Amniotic epithelial cell (primary cell): Measurements from ENCODE around the gene EIF1B.
A peak's percentile ranks its signal among the peaks of the same experiment; 100 is the strongest.

ENCODE experiments used
- DNase-seq: peaks from one replicate; pipeline ENCODE4 v3.0.0-alpha.2; 2010; ENCODE audit warnings: low read depth

Gene EIF1B

DNA sequence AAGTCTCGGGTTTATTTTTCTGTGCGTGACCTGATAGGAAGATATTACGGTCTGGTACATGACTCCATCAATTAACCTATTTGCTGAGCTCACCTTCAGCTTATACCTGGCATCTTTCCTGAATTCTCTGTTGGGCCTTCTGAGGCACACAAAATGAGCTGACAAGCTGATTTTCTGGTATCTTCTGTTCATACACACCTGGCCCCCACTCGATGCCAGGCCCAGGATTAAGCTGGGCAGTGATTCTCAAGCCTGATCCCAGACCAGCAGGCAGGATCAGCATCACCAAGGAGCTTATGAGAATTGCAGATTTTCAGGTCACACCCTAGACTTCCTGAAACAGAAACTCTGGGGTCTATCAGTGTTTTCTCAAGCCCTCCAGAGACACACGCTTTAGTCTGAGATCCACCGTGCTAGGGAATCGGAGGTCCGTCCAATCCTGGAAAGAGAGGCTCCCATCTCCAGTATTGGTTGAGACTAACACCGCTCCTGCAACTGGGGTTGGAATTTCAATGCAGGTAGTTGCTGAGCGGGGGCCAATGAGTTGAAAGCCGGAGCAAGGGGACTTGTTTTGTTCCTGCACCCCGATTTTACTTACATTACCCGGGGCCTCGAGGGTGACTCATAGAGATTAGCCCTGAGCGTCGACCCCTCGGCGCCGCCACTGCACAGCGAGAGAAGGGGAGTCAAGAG, 636 bp upstream of the EIF1B start:
- DNase-seq = no peak

- DNase-seq = peak; percentile 32
Measured at GRCh38 chr3:40309925-40310695, 603 bp downstream of the EIF1B start.

DNA sequence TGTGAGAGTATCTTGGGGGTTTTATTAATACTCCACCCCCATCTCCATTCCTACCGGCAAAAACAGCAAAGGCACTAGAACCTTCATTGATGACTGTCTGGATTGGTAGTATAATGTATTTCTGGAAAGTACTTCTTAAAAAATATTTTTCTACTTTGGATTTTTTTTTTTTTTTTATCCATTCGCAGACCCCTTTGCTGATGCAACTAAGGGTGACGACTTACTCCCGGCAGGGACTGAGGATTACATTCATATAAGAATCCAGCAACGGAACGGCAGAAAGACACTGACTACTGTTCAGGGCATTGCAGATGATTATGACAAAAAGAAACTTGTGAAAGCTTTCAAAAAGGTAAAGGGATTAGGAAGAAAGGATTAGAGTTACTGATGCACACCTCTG, 1.2 kb downstream of the EIF1B start:
- DNase-seq = peak; percentile 38

DNA sequence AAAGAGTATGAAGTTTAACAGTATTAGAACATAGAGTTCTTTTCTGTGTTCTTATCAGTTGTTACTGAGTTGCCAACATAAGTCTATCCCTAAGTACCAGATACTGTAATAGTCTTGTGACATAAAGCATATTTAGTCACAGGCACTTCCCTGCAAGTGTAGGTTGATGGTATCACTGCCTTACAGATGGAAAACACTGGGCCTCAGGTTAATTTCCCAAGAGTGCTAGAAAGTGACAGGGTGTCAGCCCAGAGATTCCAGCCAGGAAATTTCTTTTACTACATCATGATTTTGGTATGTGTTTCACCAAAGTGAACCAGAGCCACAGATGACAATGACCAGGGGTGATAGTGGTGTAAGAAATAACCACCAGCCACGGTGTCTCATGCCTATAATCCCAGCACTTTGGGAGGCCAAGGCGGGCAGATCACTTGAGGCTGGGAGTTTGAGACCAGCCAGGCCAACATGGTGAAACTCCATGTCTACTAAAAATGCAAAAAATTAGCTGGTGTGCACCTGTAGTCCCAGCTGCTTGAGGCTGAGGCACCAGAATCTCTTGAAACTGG, 3.2 kb downstream of the EIF1B start:
- peak; percentile 77 for DNase-seq

DNA sequence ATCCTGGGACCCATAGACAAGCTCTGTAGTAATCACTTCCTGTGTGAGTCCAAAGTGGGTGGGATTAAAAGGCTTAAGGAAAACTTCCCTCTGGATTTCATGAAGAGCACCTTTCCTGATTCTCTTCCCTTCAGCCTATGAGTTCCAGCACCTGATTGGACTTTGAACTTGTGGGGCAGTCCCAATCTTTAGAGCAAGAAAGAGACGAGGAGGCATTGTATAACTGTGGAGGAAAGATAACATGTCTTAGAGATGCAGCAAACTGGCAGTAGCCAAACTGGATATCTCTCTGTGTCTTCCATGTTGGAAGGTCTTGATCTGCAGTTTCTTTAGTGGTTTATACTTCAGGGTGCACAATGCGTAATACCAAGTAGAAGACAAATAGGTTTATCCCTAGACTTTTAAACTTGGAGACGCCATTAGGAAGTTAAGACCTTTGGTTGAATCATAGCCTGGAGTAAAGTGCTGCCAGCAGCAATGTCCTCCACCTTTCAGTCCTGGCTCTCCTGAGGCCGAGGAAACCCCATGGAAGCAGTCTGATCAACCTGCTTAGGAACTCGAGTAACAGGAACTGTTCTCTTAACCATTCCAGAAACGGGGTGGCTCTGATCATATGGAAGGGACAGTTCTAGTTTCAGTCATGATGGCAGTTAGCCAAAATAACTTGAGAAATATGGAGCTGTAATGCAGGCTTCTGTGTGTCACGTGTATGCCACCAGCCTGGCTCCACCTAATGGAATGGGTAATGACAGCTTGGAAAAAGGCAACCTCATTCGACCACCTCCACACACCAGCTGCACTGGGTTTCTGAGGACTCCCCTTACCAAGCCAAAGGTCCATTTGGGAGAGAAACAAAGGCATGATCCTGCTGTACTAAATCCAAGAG, 4.7 kb downstream of the EIF1B start:
- DNase-seq = no peak

DNA sequence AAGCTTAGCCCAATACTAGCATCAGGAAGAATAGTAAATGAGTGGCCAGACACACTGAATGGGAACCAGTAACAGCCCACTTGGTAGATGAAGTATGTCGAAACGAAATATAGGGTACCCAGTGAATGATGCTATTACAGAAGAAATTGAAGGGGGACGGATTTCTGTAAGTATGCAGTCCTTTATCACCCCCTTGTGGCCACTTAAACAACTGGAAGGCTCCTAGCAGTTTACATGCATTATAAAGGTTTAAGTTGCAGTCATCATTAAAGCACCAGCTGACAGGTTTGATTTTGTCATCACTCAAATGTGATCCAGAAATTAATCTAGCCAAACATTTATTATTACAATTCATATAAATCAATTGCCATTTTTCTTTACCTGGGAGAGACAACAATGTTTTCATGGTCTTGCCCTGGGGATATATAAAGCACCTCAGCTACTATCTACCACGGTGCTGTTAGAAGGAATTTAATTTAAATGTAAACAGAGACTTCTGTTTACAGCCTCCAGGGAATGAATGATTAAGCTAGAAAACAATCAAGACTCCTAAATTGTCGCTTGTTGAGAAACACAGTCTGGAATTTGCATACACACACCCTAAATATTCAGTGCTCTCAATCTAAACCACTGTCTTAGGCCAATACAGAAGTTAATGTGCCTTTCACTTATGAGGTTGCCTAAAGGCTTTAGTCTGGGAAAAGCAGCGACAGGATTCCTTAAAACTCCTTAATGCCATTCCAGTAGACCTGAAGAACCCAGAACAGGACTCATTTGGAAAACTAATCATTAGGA, 7.8 kb downstream of the EIF1B start:
- peak; percentile 67 for DNase-seq

GRCh38 chr3:40321818-40322217, 12.3 kb downstream of the EIF1B start:
- no peak for DNase-seq

GRCh38 chr3:40323946-40324345, 14.4 kb downstream of the EIF1B start:
- DNase-seq = no peak

- DNase-seq = no peak
Measured at GRCh38 chr3:40324621-40325020, 15.1 kb downstream of the EIF1B start.

DNA sequence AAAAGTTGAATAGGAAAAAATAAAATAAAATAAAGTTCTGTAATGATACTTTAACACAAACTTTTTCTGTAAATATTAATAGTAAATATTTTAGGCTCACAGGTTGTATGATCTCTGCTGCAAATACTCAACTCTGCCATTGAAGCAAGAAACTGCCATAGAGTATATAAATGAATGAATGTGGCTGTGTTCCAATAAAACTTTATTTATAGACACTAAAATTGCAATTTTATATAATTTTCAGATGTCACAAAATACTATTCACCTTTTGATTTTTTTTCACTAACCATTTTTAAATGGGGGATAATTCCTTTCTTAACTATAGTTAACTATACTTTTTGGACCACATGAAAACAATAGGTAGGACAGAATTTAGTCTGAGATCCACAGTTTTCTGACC, 16.0 kb downstream of the EIF1B start:
- DNase-seq = no peak

- no peak for DNase-seq
Measured at GRCh38 chr3:40328374-40328773, 18.9 kb downstream of the EIF1B start.

DNA sequence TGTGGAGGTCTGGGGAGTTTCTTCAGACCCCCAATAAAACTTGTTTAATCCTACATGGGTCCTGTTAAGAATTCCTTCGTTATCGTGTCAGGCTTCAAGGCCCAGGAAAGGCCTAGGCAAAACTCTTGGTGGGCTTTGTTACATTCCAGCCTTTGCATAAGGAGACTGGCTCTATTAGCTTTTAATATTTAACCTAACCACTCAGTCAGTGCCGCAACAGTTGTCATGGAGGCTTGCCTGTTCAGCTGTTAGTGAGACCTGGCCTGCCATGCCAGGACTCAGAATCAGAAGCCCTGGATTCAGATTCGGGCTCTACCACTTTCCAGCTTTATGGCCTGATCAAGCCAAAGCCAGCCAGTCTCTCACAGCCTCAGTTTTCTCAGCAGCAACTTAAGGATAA, 19.6 kb downstream of the EIF1B start:
- DNase-seq = no peak

GRCh38 chr3:40332684-40333083, 23.2 kb downstream of the EIF1B start:
- no peak for DNase-seq

- no peak for DNase-seq
Measured at GRCh38 chr3:40333416-40333815, 23.9 kb downstream of the EIF1B start.

- no peak for DNase-seq
Measured at GRCh38 chr3:40333852-40334251, 24.3 kb downstream of the EIF1B start.

- no peak for DNase-seq
Measured at GRCh38 chr3:40336101-40336500, 26.6 kb downstream of the EIF1B start.

DNA sequence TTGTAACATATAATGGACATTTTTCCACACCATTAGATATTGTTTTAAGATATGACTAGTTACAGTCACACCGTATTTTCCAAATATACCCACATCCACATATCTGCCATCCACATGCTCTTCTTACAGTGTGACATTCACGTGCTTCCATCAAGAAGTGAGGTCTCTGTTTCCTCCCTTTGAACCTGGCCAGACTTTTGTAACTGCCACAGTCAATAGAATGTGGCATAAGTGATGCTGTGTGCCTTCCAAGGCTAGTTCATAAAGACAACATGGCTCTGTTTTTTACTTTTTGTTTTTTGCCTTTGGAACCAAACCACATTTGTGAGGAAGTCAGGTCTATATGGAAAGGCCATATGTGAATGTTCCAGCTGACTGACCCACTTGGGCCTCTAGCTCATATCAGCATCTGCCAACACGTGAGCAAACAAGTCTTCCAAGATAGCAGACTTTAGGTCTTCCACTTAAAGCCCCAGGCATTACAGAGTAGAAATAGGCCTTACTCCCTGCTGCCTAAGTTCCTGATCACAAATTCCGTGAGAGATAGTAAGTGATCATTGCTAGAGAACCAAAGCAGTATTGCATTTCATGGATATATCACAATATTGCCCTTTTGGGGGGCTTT, 27.1 kb downstream of the EIF1B start:
- no peak for DNase-seq

- no peak for DNase-seq
Measured at GRCh38 chr3:40337136-40338108, 27.9 kb downstream of the EIF1B start.

- no peak for DNase-seq
Measured at GRCh38 chr3:40339871-40340270, 30.4 kb downstream of the EIF1B start.
